Left lung (tissue), 10 donors: ENCODE results near the gene SPATA25. TPM values are rescaled to one million over a fixed set of nuclear protein-coding genes. Genes with fewer than 3 reads are reported as not detected.
A peak's percentile ranks its signal among the peaks of the same experiment; 100 is the strongest.

Experiments
- ATAC-seq: fragments of 200-7000 bp; cut with Tn5 transposase; one replicate; pipeline ENCODE4 v1.9.1; 2020; ENCODE audit warnings: moderate library complexity
- DNase-seq, 4 donors: peaks; one replicate each; pipeline ENCODE4 v3.0.0-alpha.2; 2013 to 2020
- H3K27ac ChIP-seq, 2 donors: fragments of 200-600 bp; sonication (generic) in 1 of 2; one replicate each; pipeline versions ENCODE4 v1.5.0 to v1.8.0; 2020 to 2021
- H3K27me3 ChIP-seq, 2 donors: fragments of 200-600 bp; sonication (generic) in 1 of 2; one replicate each; pipeline versions ENCODE4 v1.5.0 to v1.8.0; 2020 to 2021
- H3K36me3 ChIP-seq, 2 donors: fragments of 200-600 bp; sonication (generic) in 1 of 2; one replicate each; pipeline versions ENCODE4 v1.5.0 to v1.8.0; 2020 to 2021
- H3K4me1 ChIP-seq, 2 donors: fragments of 200-600 bp; one replicate each; pipeline ENCODE4 v1.8.0; 2021
- H3K4me3 ChIP-seq, 2 donors: fragments of 200-600 bp; sonication (generic) in 1 of 2; one replicate each; pipeline versions ENCODE4 v1.5.0 to v1.8.0; 2020 to 2021; ENCODE audit warnings: mild to moderate bottlenecking in 1 of 2
- H3K9me3 ChIP-seq, 2 donors: fragments of 200-600 bp; sonication (generic) in 1 of 2; one replicate each; pipeline versions ENCODE4 v1.5.0 to v1.8.0; 2020 to 2021
- CTCF ChIP-seq, 2 donors: fragments of 200-600 bp; sonication (generic) in 1 of 2; IDR thresholded peaks; one replicate each; pipeline versions ENCODE4 v1.5.0 to v1.8.0; 2021; ENCODE audit warnings: antibody characterized with exemption in 2 of 2
- intact Hi-C, 2 donors: fragments of 100-400 bp; cut with DNase I; formaldehyde crosslinking; loops; one replicate each; pipeline versions ENCODE4 v1.11.2 to v1.14.2; 2022
- polyA plus RNA-seq, 6 donors: library from polyadenylated mRNA; unstranded; fragments of 120-200 nt; gene quantifications; one replicate each; pipeline ENCODE4 v1.2.1, GENCODE V29; 2013; ENCODE audit not compliant: insufficient read length in 6 of 6
- total RNA-seq, 2 donors: library from RNA; stranded (reverse); fragmentation: NEBNext Ultra II Directional; extraction: Animal tissue kit (Norgen Biotek cat#: 25700); gene quantifications; one replicate each; pipeline ENCODE4 v1.2.1, GENCODE V29; 2021
- donor health status: DM: no; HTN: yes; CAD: no.
- donor health status: DM: no; HTN: no; CAD: no.

Gene SPATA25
- total and polyA plus RNA-seq, 8 donors, result 0.70 to 3.5 (median 2.8) TPM

GRCh38 chr20:45924391-45925261 lies 37.2 kb upstream of the SPATA25 start:
- intact Hi-C loops, result no loop called here
- H3K27me3 ChIP-seq, result no peaks in the 10 kb centered on the region
- peak in 2 of 4 donors; percentile 72 to 86 for DNase-seq
- no peak overlapping the region for H3K4me3 ChIP-seq
- peak; percentile 59 for ATAC-seq
- no peaks in the 10 kb centered on the region for H3K9me3 ChIP-seq
- H3K36me3 ChIP-seq, result no peaks in the 10 kb centered on the region
- peak overlapping the region; percentile 74 to 75 for H3K27ac ChIP-seq
- H3K4me1 ChIP-seq, result peaks cover 15 to 38% of the 10 kb centered on the region in 2 donors
- TF ChIP-seq CTCF (IDR thresholded peaks at IDR 0.05), result no peak

- Histone ChIP-seq H3K4me1 (peaks cover 22 to 59% of the 10 kb centered on the region in 2 donors), H3K27me3 (no peaks in the 10 kb centered on the region), H3K9me3 (no peaks in the 10 kb centered on the region), H3K27ac (no peak overlapping the region), H3K4me3 (no peak overlapping the region), H3K36me3 (no peaks in the 10 kb centered on the region)
- no peak for TF ChIP-seq CTCF (IDR thresholded peaks at IDR 0.05)
- DNase-seq (no peak), ATAC-seq (no peak)
- intact Hi-C loops, result no loop called here
Measured at GRCh38 chr20:45921337-45922189, 34.1 kb upstream of the SPATA25 start.

- peak overlapping the region; percentile 33 to 85 for H3K27ac ChIP-seq
- no peaks in the 10 kb centered on the region for H3K27me3 ChIP-seq
- TF ChIP-seq CTCF (IDR thresholded peaks at IDR 0.05), result no peak
- H3K4me3 ChIP-seq, result no peak overlapping the region
- no peak for DNase-seq
- ATAC-seq, result peak; percentile 8
- H3K36me3 ChIP-seq, result no peaks in the 10 kb centered on the region
- H3K9me3 ChIP-seq, result no peaks in the 10 kb centered on the region
- H3K4me1 ChIP-seq, result peaks cover 22 to 59% of the 10 kb centered on the region in 2 donors
- intact Hi-C loops, result no loop called here
Measured at GRCh38 chr20:45920462-45921336, 33.3 kb upstream of the SPATA25 start.

GRCh38 chr20:45919542-45920399 lies 32.3 kb upstream of the SPATA25 start:
- ATAC-seq, result peak; percentile 35
- DNase-seq, result peak in 3 of 4 donors; percentile 62 to 92 (median 76)

More at GRCh38 chr20:45919542-45920399, 32.3 kb upstream of the SPATA25 start:
- no peaks in the 10 kb centered on the region for H3K9me3 ChIP-seq
- TF ChIP-seq CTCF (IDR thresholded peaks at IDR 0.05), result no peak
- no peak overlapping the region for H3K4me3 ChIP-seq
- H3K27ac ChIP-seq, result peak overlapping the region; percentile 33 to 85
- H3K27me3 ChIP-seq, result no peaks in the 10 kb centered on the region
- no peaks in the 10 kb centered on the region for H3K36me3 ChIP-seq
- intact Hi-C loops, result no loop called here
- peaks cover 22 to 64% of the 10 kb centered on the region in 2 donors for H3K4me1 ChIP-seq
